Lung (tissue), 12 donors: ENCODE results near the gene ALX4. TPM values are rescaled to one million over a fixed set of nuclear protein-coding genes. Genes with fewer than 3 reads are reported as not detected.

Source experiments
- ATAC-seq: fragments of 200-7000 bp; cut with Tn5 transposase; one replicate; pipeline ENCODE4 v1.9.1; 2020; ENCODE audit warnings: moderate number of reproducible peaks; ENCODE audit not compliant: insufficient read depth, low FRiP score
- DNase-seq, 3 donors: peaks; one replicate each; pipeline ENCODE4 v3.0.0-alpha.2; 2013 to 2017
- H3K27ac ChIP-seq, 2 donors: one replicate each; pipeline ENCODE4 v1.5.1; 2013; ENCODE audit warnings: mild to moderate bottlenecking in 2 of 2, moderate library complexity in 2 of 2, control low read depth in 1 of 2, inconsistent platforms in 1 of 2, low read depth in 1 of 2, low read length in 1 of 2
- H3K27me3 ChIP-seq, 3 donors: one replicate each; pipeline ENCODE4 v1.5.1; 2013; ENCODE audit warnings: low read length in 2 of 3; ENCODE audit not compliant: control insufficient read depth in 3 of 3, insufficient read depth in 3 of 3
- H3K36me3 ChIP-seq, 4 donors: one replicate each; pipeline ENCODE4 v1.5.1; 2013; ENCODE audit warnings: low read length in 4 of 4, mild to moderate bottlenecking in 1 of 4, moderate library complexity in 1 of 4; ENCODE audit not compliant: control insufficient read depth in 4 of 4, insufficient read depth in 4 of 4
- H3K4me1 ChIP-seq, 5 donors: one replicate each; pipeline ENCODE4 v1.5.1; 2013; ENCODE audit warnings: low read length in 5 of 5, mild to moderate bottlenecking in 2 of 5, moderate library complexity in 1 of 5; ENCODE audit not compliant: control insufficient read depth in 5 of 5, insufficient read depth in 5 of 5
- H3K4me3 ChIP-seq: one replicate; pipeline ENCODE4 v1.5.1; 2013; ENCODE audit warnings: mild to moderate bottlenecking, control low read depth, moderate library complexity
- H3K9ac ChIP-seq, 2 donors: one replicate each; pipeline ENCODE4 v1.5.1; 2013; ENCODE audit warnings: low read length in 2 of 2, control low read depth in 1 of 2; ENCODE audit not compliant: insufficient read depth in 1 of 2
- H3K9me3 ChIP-seq, 4 donors: one replicate each; pipeline ENCODE4 v1.5.1; 2013; ENCODE audit warnings: low read length in 3 of 4, mild to moderate bottlenecking in 1 of 4, moderate library complexity in 1 of 4; ENCODE audit not compliant: control insufficient read depth in 4 of 4, insufficient read depth in 3 of 4
- WGBS, 2 donors: extraction: QIAGEN DNeasy Blood & Tissue Kit; methylation state at CpG; one replicate each; pipeline ENCODE4 v1.1.7; 2013; 5-methylcytosine and 5-hydroxymethylcytosine counted together
- polyA plus RNA-seq, 2 donors: library from polyadenylated mRNA; stranded (reverse); fragments of 200-250 nt; gene quantifications; one replicate each; pipeline ENCODE4 v1.2.1, GENCODE V29; 2013
- total RNA-seq, 2 donors: library from RNA; depleted of rRNA in 1 of 2; stranded (reverse); fragments of >200 nt in 1 of 2; gene quantifications; one replicate each; pipeline ENCODE4 v1.2.1, GENCODE V29; 2014 to 2021
- TF ChIP-seq, protein P1 (sequence below): IDR thresholded peaks from 2 replicates; pipeline ENCODE4 v1.5.1; 2012; ENCODE audit warnings: mild to moderate bottlenecking; ENCODE audit errors: control extremely low read depth, extremely low read depth
- donor health status: control.
- donor health status: control.
- donor health status: Bipolar disorder and iron deficiency.
- donor health status: healthy.
- donor health status: DM: yes; HTN: yes; CAD: no.

The ALX4 gene
- total and polyA plus RNA-seq, 4 donors, result 0.01 to 0.06 TPM; not detected in 2

DNA sequence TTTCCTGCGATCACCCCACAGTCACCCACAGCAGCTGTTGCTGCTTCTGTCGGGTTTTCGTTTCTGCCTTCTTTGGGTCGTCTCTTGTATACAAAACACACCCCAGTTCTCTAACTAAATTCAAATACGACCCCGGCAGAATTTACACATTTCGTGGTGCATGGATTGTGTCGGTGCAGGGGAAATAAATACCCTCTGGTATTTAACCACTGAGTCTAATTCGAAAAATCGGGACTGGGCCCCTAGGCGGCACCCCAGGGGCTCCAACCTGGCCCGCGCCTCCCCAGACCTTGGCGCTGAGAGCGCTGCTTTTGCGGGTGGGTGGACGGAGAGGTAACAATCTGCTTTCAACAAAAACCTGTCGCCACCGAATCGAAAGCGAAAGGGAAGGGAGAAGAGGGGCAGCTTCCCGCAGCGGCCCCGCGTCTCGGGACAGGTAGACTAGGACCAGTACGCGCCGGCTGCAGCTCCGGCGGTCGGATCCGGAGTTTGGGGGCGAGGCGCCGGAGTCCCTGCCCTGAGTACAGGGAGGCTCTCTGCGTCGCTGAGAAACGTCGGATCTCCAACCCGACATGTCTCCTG lies 4.4 kb downstream of the ALX4 start:
- Histone ChIP-seq H3K9ac (no peak overlapping the region), H3K36me3 (no peaks in the 10 kb centered on the region), H3K4me3 (peak overlapping the region; percentile 30), H3K4me1 (peaks cover 2 to 29% (median 7%) of the 10 kb centered on the region in 5 donors), H3K27me3 (peaks cover 4 to 87% (median 85%) of the 10 kb centered on the region in 3 donors), H3K9me3 (peaks cover 0 to 2% (median 0%) of the 10 kb centered on the region in 4 donors), H3K27ac (no peak overlapping the region)
- TF ChIP-seq, protein P1, sequence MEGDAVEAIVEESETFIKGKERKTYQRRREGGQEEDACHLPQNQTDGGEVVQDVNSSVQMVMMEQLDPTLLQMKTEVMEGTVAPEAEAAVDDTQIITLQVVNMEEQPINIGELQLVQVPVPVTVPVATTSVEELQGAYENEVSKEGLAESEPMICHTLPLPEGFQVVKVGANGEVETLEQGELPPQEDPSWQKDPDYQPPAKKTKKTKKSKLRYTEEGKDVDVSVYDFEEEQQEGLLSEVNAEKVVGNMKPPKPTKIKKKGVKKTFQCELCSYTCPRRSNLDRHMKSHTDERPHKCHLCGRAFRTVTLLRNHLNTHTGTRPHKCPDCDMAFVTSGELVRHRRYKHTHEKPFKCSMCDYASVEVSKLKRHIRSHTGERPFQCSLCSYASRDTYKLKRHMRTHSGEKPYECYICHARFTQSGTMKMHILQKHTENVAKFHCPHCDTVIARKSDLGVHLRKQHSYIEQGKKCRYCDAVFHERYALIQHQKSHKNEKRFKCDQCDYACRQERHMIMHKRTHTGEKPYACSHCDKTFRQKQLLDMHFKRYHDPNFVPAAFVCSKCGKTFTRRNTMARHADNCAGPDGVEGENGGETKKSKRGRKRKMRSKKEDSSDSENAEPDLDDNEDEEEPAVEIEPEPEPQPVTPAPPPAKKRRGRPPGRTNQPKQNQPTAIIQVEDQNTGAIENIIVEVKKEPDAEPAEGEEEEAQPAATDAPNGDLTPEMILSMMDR, result no peak
- ATAC-seq (peak; percentile 55), DNase-seq (peak; percentile 49 to 59 (median 59))
- 1 to 3% methylated on average over 41 of the region's 41 CpGs for WGBS, 2 donors

GRCh38 chr11:44305026-44305469 lies 4.9 kb downstream of the ALX4 start:
- H3K36me3 ChIP-seq, result no peaks in the 10 kb centered on the region
- peaks cover 0 to 2% (median 0%) of the 10 kb centered on the region in 4 donors for H3K9me3 ChIP-seq
- no peak overlapping the region for H3K27ac ChIP-seq
- H3K4me1 ChIP-seq, result peaks cover 2 to 26% (median 7%) of the 10 kb centered on the region in 5 donors
- no peak overlapping the region for H3K9ac ChIP-seq
- H3K27me3 ChIP-seq, result peaks cover 4 to 86% (median 85%) of the 10 kb centered on the region in 3 donors
- ATAC-seq (no peak), DNase-seq (peak in 1 of 3 donors; percentile 64)
- TF ChIP-seq, protein P1, result no peak
- 6 to 10% methylated on average over 10 of the region's 10 CpGs for WGBS, 2 donors
- H3K4me3 ChIP-seq, result no peak overlapping the region

DNA sequence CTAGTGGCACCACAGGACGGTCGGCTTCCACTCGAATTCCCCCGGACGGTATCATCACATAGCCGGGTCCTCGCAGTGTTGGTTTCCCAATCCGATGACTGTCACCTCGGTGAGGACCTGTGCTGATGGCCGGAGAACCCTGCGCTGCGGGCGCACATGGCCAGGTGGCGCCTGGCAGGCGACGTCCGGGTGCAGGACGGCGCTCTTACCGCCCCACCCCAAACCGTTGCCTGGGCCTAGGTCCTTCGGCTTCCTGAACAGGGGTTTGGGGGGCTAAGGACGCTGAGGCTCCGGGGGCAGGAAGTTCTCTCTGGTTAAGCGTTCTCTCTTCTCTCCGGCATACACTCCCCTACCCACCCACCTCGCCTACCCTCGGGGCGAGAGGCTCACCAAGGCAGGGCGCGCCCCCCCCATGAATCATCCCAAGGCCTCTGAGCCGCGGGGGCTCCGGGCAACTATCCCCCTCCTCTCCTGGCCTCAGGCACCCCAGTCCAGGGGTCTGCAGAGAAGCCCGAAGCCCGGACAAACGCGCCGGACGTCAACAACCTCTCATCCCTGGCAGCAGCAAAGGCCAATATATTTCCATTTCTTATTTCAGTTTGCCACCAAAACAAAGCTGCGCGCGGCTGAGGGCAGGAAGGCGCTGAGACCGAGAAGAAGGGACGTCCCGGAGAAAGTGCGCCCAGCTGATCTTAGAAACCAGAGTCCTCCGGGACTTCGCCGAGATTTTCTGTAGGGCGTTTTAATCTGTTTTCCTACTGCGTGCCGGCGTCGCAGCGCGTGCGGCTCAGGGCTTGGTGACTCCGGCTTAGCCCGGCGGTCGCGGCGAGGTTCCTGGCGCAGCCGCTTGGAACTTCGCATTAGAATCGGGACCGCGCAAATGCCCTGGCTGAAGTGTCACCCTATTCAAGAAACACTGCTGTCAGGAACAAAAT lies 5.6 kb downstream of the ALX4 start:
- H3K9ac ChIP-seq, result no peak overlapping the region
- H3K27me3 ChIP-seq, result peaks cover 4 to 85% (median 81%) of the 10 kb centered on the region in 3 donors
- DNase-seq (peak; percentile 52 to 60 (median 54)), ATAC-seq (no peak)
- peaks cover 0 to 23% (median 2%) of the 10 kb centered on the region in 5 donors for H3K4me1 ChIP-seq
- TF ChIP-seq, protein P1, result no peak
- no peak overlapping the region for H3K27ac ChIP-seq
- no peak overlapping the region for H3K4me3 ChIP-seq
- 4 to 7% methylated on average over 71 of the region's 71 CpGs for WGBS, 2 donors
- H3K9me3 ChIP-seq, result peaks cover 0 to 2% (median 0%) of the 10 kb centered on the region in 4 donors
- no peaks in the 10 kb centered on the region for H3K36me3 ChIP-seq
